Esophagus (tissue), 2 donors: Measurements from ENCODE around the gene TRPM5. TPM values are rescaled to one million over a fixed set of nuclear protein-coding genes. Genes with fewer than 3 reads are reported as not detected.
"Not testable (repeated sequence)": the region's sequence is repeated elsewhere in the genome, so short reads cannot be mapped to it uniquely, and the experiment has no call there.

Experiments used
- H3K27ac ChIP-seq, 2 donors: one replicate each; pipeline ENCODE4 v1.5.1; 2013; ENCODE audit warnings: low read depth in 2 of 2, mild to moderate bottlenecking in 2 of 2, inconsistent platforms in 1 of 2, low read length in 1 of 2, moderate library complexity in 1 of 2
- H3K27me3 ChIP-seq, 2 donors: one replicate each; pipeline ENCODE4 v1.6.1; 2013; ENCODE audit warnings: low read length in 2 of 2, control low read depth in 1 of 2, mild to moderate bottlenecking in 1 of 2; ENCODE audit not compliant: insufficient read depth in 2 of 2, control insufficient read depth in 1 of 2
- H3K36me3 ChIP-seq, 2 donors: one replicate each; pipeline ENCODE4 v1.6.1; 2013; ENCODE audit warnings: low read length in 1 of 2; ENCODE audit not compliant: control insufficient read depth in 2 of 2, insufficient read depth in 2 of 2
- H3K4me1 ChIP-seq, 2 donors: one replicate each; pipeline ENCODE4 v1.6.1; 2013; ENCODE audit warnings: low read length in 1 of 2; ENCODE audit not compliant: control insufficient read depth in 2 of 2, insufficient read depth in 2 of 2
- H3K4me3 ChIP-seq, 2 donors: one replicate each; pipeline ENCODE4 v1.5.1; 2013; ENCODE audit warnings: low read length in 2 of 2, mild to moderate bottlenecking in 2 of 2, low read depth in 1 of 2, moderate library complexity in 1 of 2
- H3K9me3 ChIP-seq, 2 donors: one replicate each; pipeline ENCODE4 v1.6.1; 2013; ENCODE audit warnings: mild to moderate bottlenecking in 2 of 2, low read depth in 1 of 2, low read length in 1 of 2, moderate library complexity in 1 of 2; ENCODE audit not compliant: control insufficient read depth in 2 of 2, insufficient read depth in 1 of 2
- WGBS, 2 donors: extraction: QIAGEN DNeasy Blood & Tissue Kit; methylation state at CpG; one replicate each; pipeline ENCODE4 v1.1.7; 2013; 5-methylcytosine and 5-hydroxymethylcytosine counted together
- polyA plus RNA-seq, 2 donors: library from polyadenylated mRNA; stranded (reverse); fragments of 200-250 nt; gene quantifications; one replicate each; pipeline ENCODE4 v1.2.3, GENCODE V29; 2013
- donor health status: healthy with polysubstance abuse.
- donor health status: Bipolar disorder and iron deficiency.

Gene TRPM5
- polyA plus RNA-seq, 2 donors: 0.01 TPM; not detected in 1

DNA sequence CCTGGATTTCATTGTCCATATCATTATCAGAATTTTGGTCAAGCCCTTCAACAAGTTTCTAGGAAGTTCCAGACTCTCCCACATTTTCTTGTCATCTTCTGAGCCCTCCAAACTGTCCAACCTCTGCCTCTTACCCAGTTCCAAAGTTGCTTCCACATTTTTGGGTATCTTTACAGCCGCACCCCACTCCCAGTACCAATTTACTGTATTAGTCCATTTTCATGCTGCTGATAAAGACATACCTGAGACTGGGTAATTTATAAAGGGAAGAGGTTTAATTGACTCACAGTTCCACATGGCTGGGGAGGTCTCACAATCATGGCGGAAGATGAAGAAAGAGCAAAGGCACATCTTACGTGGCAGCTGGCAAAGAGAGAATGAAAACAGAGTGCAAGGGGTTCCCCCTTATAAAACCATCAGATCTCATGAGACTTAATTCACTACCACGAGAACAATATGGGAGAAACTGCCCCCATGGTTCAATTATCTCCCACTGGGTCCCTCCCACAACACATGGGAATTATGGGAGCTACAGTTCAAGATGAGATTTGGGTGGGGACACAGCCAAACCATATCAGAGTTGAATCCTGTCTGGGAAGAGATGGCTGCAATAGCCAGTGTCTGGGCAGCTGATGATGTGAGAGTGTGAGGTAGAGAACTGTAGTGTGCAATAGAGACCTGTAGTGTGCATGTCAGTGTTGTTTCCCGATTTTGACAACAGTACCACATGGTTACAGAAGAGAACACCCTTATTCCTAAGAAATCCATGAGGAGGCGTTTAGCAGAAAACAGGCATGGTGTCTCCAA lies 36.0 kb upstream of the TRPM5 start:
- not testable (repeated sequence) for H3K27me3 ChIP-seq, H3K4me3 ChIP-seq, H3K27ac ChIP-seq, H3K4me1 ChIP-seq, H3K9me3 ChIP-seq, H3K36me3 ChIP-seq
- 56 to 59% methylated on average over 6 of the region's 6 CpGs for WGBS, 2 donors

GRCh38 chr11:2477936-2478335 lies 33.6 kb upstream of the TRPM5 start:
- Histone ChIP-seq H3K4me3 (no peak overlapping the region), H3K27me3 (no peaks in the 10 kb centered on the region)
- WGBS, 2 donors: 81 to 83% methylated on average over 8 of the region's 8 CpGs

GRCh38 chr11:2477254-2477653 lies 32.9 kb upstream of the TRPM5 start:
- H3K27ac ChIP-seq: no peak overlapping the region
- H3K9me3 ChIP-seq: peaks cover 0 to 5% of the 10 kb centered on the region in 2 donors
- H3K27me3 ChIP-seq: no peaks in the 10 kb centered on the region
- H3K36me3 ChIP-seq: no peaks in the 10 kb centered on the region
- H3K4me1 ChIP-seq: peaks cover 0 to 6% of the 10 kb centered on the region in 2 donors
- WGBS, 2 donors: 60 to 67% methylated on average over 3 of the region's 3 CpGs
- H3K4me3 ChIP-seq: no peak overlapping the region

More at GRCh38 chr11:2477936-2478335, 33.6 kb upstream of the TRPM5 start:
- Histone ChIP-seq H3K4me1 (peaks cover 0 to 6% of the 10 kb centered on the region in 2 donors), H3K27ac (no peak overlapping the region), H3K36me3 (no peaks in the 10 kb centered on the region), H3K9me3 (peaks cover 0 to 5% of the 10 kb centered on the region in 2 donors)

- H3K27ac ChIP-seq: no peak overlapping the region
- peaks cover 0 to 8% of the 10 kb centered on the region in 2 donors for H3K9me3 ChIP-seq
- no peaks in the 10 kb centered on the region for H3K27me3 ChIP-seq
- peaks cover 0 to 3% of the 10 kb centered on the region in 2 donors for H3K4me1 ChIP-seq
- no peaks in the 10 kb centered on the region for H3K36me3 ChIP-seq
- H3K4me3 ChIP-seq: no peak overlapping the region
- WGBS, 2 donors: 77 to 82% methylated on average over 17 of the region's 17 CpGs
Measured at GRCh38 chr11:2475136-2475918, 31.0 kb upstream of the TRPM5 start.

GRCh38 chr11:2474059-2474901 lies 30.0 kb upstream of the TRPM5 start:
- Histone ChIP-seq H3K36me3 (no peaks in the 10 kb centered on the region), H3K4me3 (no peak overlapping the region), H3K9me3 (peaks cover 0 to 6% of the 10 kb centered on the region in 2 donors), H3K27ac (no peak overlapping the region), H3K27me3 (no peaks in the 10 kb centered on the region), H3K4me1 (peaks cover 0 to 3% of the 10 kb centered on the region in 2 donors)
- 78 to 86% methylated on average over 19 of the region's 19 CpGs for WGBS, 2 donors

GRCh38 chr11:2473361-2474058 lies 29.2 kb upstream of the TRPM5 start:
- H3K27ac ChIP-seq: no peak overlapping the region
- 89 to 94% methylated on average over 26 to 27 of the region's 27 CpGs for WGBS, 2 donors
- peaks cover 0 to 5% of the 10 kb centered on the region in 2 donors for H3K9me3 ChIP-seq
- no peaks in the 10 kb centered on the region for H3K27me3 ChIP-seq
- no peak overlapping the region for H3K4me3 ChIP-seq
- H3K36me3 ChIP-seq: no peaks in the 10 kb centered on the region
- peaks cover 0 to 3% of the 10 kb centered on the region in 2 donors for H3K4me1 ChIP-seq

- no peak overlapping the region for H3K4me3 ChIP-seq
- peaks cover 0 to 5% of the 10 kb centered on the region in 2 donors for H3K4me1 ChIP-seq
- H3K9me3 ChIP-seq: peaks cover 0 to 4% of the 10 kb centered on the region in 2 donors
- H3K27ac ChIP-seq: no peak overlapping the region
- H3K27me3 ChIP-seq: no peaks in the 10 kb centered on the region
- WGBS, 2 donors: 74 to 80% methylated on average over 8 of the region's 8 CpGs
- H3K36me3 ChIP-seq: no peaks in the 10 kb centered on the region
Measured at GRCh38 chr11:2472428-2473186, 28.3 kb upstream of the TRPM5 start.

- no peaks in the 10 kb centered on the region for H3K36me3 ChIP-seq
- peaks cover 0 to 4% of the 10 kb centered on the region in 2 donors for H3K9me3 ChIP-seq
- H3K27ac ChIP-seq: no peak overlapping the region
- peaks cover 0 to 9% of the 10 kb centered on the region in 2 donors for H3K4me1 ChIP-seq
- H3K4me3 ChIP-seq: no peak overlapping the region
- H3K27me3 ChIP-seq: no peaks in the 10 kb centered on the region
- 89 to 94% methylated on average over 6 of the region's 6 CpGs for WGBS, 2 donors
Measured at GRCh38 chr11:2471804-2472096, 27.4 kb upstream of the TRPM5 start.
